HEK293T (cell line): ENCODE measurements around the gene CHCHD3.
"Not testable (repeated sequence)": the region's sequence is repeated elsewhere in the genome, so short reads cannot be mapped to it uniquely, and the experiment has no call there.

ENCODE experiments used
- CTCF ChIA-PET: fragments of 350-600 bp; formaldehyde crosslinking; extraction: SDS; loops from one replicate; lab custom pipeline; 2021; ENCODE audit warnings: antibody characterized with exemption, inconsistent platforms; lab: Yijun Ruan, JAX
- POLR2A ChIA-PET: fragments of 350-600 bp; formaldehyde crosslinking; extraction: SDS; loops from one replicate; lab custom pipeline; 2020; ENCODE audit warnings: antibody characterized with exemption, inconsistent platforms; lab: Yijun Ruan, JAX
- DNase-seq: peaks from one replicate; pipeline ENCODE4 v3.0.0; 2012; ENCODE audit warnings: mixed read lengths; ENCODE audit errors: extremely low spot score
- ARNT ChIP-seq: fragments of 450-650 bp; IDR thresholded peaks from 2 replicates; pipeline ENCODE4 v1.6.1; 2017; ENCODE audit warnings: mild to moderate bottlenecking
- BHLHE40 ChIP-seq: fragments of 450-650 bp; IDR thresholded peaks from 2 replicates; pipeline ENCODE4 v1.6.1; 2016; ENCODE audit warnings: mild to moderate bottlenecking, moderate library complexity, borderline replicate concordance
- CTBP1 ChIP-seq: fragments of 450-650 bp; IDR thresholded peaks from 2 replicates; pipeline ENCODE4 v1.6.1; 2016; ENCODE audit warnings: borderline replicate concordance
- ELF4 ChIP-seq: fragments of 450-650 bp; IDR thresholded peaks from 2 replicates; pipeline ENCODE4 v1.6.1; 2017; ENCODE audit warnings: antibody characterized with exemption
- FOXA1 ChIP-seq: fragments of 450-650 bp; IDR thresholded peaks from 2 replicates; pipeline ENCODE4 v1.6.1; 2016; ENCODE audit warnings: mild to moderate bottlenecking
- FOXK2 ChIP-seq: fragments of 450-650 bp; IDR thresholded peaks from 2 replicates; pipeline ENCODE4 v1.6.1; 2016; ENCODE audit warnings: mild to moderate bottlenecking
- FOXM1 ChIP-seq: fragments of 450-650 bp; IDR thresholded peaks from 2 replicates; pipeline ENCODE4 v1.6.1; 2017; ENCODE audit warnings: mild to moderate bottlenecking, borderline replicate concordance
- HDGF ChIP-seq: fragments of 450-650 bp; IDR thresholded peaks from 2 replicates; pipeline ENCODE4 v1.6.1; 2017; ENCODE audit warnings: antibody characterized with exemption, borderline replicate concordance
- L3MBTL2 ChIP-seq: fragments of 450-650 bp; conservative IDR thresholded peaks from 2 replicates; pipeline ENCODE4 v1.6.1; 2016; ENCODE audit warnings: mild to moderate bottlenecking
- LEF1 ChIP-seq: fragments of 450-650 bp; IDR thresholded peaks from 2 replicates; pipeline ENCODE4 v1.6.1; 2017; ENCODE audit warnings: mild to moderate bottlenecking, borderline replicate concordance
- NFRKB ChIP-seq: fragments of 450-650 bp; IDR thresholded peaks from 2 replicates; pipeline ENCODE4 v1.6.1; 2016; ENCODE audit warnings: mild to moderate bottlenecking, moderate library complexity
- SP1 ChIP-seq: fragments of 450-650 bp; IDR thresholded peaks from 2 replicates; pipeline ENCODE4 v1.6.1; 2017
- SUZ12 ChIP-seq: fragments of 450-650 bp; IDR thresholded peaks from 2 replicates; pipeline ENCODE4 v1.6.1; 2016; ENCODE audit warnings: mild to moderate bottlenecking
- TARDBP ChIP-seq: fragments of 450-650 bp; IDR thresholded peaks from 2 replicates; pipeline ENCODE4 v1.6.1; 2016
- ZNF384 ChIP-seq: fragments of 450-650 bp; IDR thresholded peaks from 2 replicates; pipeline ENCODE4 v1.6.1; 2016
- TF ChIP-seq, protein P1 (sequence below): fragments of 450-650 bp; IDR thresholded peaks from 2 replicates; pipeline ENCODE4 v1.6.1; 2016

Gene CHCHD3

DNA sequence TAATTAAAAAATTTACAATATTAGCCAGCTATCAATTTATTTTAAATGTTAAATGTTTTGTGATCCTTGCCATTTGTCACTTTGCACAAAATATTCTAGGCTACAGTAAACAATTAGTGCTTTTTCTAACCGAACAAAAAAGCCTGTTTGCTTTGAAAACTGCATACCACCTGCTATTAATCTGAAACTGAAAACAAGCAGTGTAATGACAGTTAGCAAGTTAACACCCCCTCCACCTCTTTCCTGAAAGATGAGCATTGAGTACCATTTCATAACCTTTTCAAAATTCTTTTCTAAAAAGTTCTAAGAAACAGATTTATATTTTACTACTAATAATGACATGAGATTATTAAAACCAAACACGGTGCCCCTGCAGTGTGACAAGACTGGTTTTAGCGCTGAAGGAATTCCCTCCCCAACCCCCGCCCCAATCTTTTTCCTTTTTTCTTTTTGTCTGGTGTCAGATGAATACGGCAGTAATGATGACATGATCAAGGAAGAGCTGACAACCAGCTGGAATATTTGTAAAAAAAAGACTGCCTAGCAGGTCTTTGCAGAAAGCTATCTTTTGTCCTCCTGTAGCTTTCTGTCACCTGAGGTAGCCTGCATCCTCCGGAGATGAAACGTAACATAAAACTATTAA is 175.6 kb downstream of the CHCHD3 start:
- TF ChIP-seq, protein P1, sequence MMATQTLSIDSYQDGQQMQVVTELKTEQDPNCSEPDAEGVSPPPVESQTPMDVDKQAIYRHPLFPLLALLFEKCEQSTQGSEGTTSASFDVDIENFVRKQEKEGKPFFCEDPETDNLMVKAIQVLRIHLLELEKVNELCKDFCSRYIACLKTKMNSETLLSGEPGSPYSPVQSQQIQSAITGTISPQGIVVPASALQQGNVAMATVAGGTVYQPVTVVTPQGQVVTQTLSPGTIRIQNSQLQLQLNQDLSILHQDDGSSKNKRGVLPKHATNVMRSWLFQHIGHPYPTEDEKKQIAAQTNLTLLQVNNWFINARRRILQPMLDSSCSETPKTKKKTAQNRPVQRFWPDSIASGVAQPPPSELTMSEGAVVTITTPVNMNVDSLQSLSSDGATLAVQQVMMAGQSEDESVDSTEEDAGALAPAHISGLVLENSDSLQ, result no peak
- no peak for TF ChIP-seq CTBP1
- TF ChIP-seq FOXM1, result no peak
- TF ChIP-seq FOXK2, result no peak
- TF ChIP-seq L3MBTL2, result no peak
- no peak for TF ChIP-seq FOXA1
- no peak for TF ChIP-seq SP1
- no peak for TF ChIP-seq LEF1
- TF ChIP-seq SUZ12, result no peak
- DNase-seq, result no peak
- POLR2A ChIA-PET, result no interaction called here
- CTCF ChIA-PET, result no interaction called here

DNA sequence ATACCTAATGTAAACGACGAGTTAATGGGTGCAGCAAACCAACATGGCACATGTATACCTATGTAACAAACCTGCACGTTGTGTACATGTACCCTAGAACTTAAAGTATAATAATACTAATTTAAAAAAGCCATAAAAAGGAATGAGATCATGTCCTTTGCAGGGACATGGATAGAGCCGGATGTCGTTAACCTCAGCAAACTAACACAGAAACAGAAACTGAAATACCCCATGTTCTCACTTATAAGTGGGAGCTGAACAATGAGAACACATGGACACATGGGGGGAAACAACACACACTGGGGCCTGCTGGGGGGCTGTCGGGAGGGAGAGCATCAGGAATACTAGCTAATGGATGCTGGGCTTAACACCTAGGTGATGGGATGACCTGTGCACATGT is 176.8 kb downstream of the CHCHD3 start:
- CTCF ChIA-PET, POLR2A ChIA-PET, DNase-seq: not testable (repeated sequence)

DNA sequence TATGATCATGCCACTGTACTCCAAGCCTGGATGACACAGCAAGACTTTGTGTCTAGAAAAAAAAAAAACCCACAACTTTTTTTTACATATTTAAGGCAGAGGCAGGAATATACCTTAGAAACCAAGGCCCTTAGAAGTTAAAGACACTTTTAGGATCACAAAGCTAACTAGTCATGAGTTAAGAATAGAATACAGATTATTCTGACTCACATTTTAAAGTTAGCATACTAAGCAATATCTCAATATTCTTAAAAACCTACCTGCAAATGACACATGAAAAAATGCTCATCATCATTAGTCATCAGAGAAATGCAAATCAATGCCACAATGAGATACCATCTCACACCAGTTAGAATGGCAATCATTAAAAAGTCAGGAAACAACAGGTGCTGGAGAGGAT is 177.7 kb downstream of the CHCHD3 start:
- TF ChIP-seq BHLHE40, result no peak
- no peak for TF ChIP-seq SUZ12
- no peak for TF ChIP-seq FOXM1
- no peak for TF ChIP-seq FOXK2
- TF ChIP-seq ELF4, result no peak
- TF ChIP-seq ZNF384, result no peak
- no peak for TF ChIP-seq CTBP1
- no peak for TF ChIP-seq NFRKB
- no peak for TF ChIP-seq L3MBTL2
- no peak for DNase-seq
- ChIA-PET CTCF (no interaction called here), POLR2A (no interaction called here)

DNA sequence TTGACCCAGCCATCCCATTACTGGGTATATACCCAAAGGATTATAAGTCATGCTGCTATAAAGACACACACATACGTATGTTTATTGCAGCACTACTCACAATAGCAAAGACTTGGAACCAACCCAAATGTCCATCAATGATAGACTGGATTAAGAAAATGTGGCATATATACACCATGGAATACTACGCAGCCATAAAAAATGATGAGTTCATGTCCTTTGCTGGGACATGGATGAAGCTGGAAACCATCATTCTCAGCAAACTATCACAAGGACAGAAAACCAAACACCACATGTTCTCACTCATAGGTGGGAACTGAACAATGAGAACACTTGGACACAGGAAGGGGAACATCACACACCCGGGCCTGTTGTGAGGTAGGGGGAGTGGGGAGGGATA is 179.6 kb downstream of the CHCHD3 start:
- CTCF ChIA-PET, POLR2A ChIA-PET, DNase-seq: not testable (repeated sequence)

DNA sequence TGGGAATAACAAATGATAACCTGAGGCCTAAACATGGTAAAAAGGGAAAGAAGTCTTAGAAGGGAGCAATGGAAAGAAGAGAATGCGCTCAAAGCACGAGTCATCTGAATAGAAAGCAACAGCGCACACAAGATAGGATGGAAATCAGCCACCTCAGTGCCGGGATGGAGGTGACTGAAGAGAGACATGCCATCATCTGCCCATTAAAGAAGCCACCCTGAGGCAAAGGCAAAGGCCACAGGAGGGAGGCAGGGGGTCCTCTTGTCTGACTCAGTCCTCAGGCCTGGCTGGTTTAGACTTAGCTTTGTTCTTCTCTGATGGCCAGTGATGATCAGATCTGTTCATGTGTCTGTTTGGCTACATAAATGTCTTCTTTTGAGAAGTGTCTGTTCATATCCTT is 180.6 kb downstream of the CHCHD3 start:
- ChIA-PET CTCF (no interaction called here), POLR2A (no interaction called here)
- DNase-seq, result no peak
- no peak for TF ChIP-seq HDGF
- TF ChIP-seq, protein P1, result no peak
- no peak for TF ChIP-seq FOXM1
- no peak for TF ChIP-seq SP1
- no peak for TF ChIP-seq TARDBP
- no peak for TF ChIP-seq CTBP1
- TF ChIP-seq SUZ12, result no peak
- no peak for TF ChIP-seq LEF1
- TF ChIP-seq ELF4, result no peak
- TF ChIP-seq FOXK2, result no peak
- no peak for TF ChIP-seq NFRKB
- TF ChIP-seq BHLHE40, result no peak

DNA sequence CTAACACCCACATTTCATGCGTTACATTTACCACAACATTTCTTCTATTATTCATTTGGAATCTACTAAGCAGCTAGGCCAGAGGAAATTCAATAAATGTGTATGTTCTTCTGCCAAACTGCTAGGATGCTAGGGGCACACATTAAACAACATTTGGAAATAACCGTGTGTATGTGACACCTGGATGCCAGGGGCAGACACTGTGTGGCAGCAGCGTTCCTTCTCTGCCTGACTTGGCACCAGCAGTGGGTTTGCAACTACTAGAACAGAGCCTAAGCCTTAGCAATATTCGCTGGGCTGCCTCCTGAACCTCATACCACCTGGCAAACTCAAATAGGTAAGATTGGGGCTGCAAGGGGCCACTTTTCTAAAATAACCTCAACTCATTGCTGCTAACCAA is 182.1 kb downstream of the CHCHD3 start:
- CTCF ChIA-PET, result no interaction called here
- no peak for DNase-seq
- POLR2A ChIA-PET, result interaction anchor here (0.5 kb wide), 1 partner anchor 102 kb away, joined by 3 read pairs; no protein-coding TSS in a partner anchor
- TF ChIP-seq ZNF384 (no peak), ELF4 (no peak), HDGF (no peak), ARNT (no peak), FOXK2 (no peak), BHLHE40 (no peak), L3MBTL2 (no peak), NFRKB (no peak), TARDBP (no peak), LEF1 (no peak), CTBP1 (no peak), SUZ12 (no peak)
- TF ChIP-seq, protein P1, result no peak

DNA sequence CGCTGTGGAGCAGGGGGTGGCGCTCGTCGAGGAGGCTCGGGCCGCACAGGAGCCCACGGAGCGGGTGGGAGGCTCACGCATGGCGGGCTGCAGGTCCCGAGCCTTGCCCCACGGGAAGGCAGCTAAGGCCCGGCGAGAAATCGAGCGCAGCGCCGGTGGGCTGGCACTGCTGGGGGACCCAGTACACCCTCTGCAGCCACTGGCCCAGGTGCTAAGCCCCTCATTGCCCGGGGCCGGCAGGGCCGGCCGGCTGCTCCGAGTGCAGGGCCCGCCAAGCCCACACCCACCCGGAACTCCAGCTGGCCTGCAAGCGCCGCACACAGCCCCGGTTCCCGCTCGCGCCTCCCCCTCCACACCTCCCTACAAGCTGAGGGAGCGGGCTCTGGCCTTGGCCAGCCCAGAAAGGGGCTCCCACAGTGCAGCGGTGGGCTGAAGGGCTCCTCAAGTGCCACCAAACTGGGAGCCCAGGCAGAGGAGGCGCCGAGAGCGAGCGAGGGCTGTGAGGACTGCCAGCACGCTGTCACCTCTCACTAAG is 183.2 kb downstream of the CHCHD3 start:
- POLR2A ChIA-PET, result not testable (repeated sequence)

More for the DNA sequence above, 183.2 kb downstream of the CHCHD3 start:
- DNase-seq, CTCF ChIA-PET: not testable (repeated sequence)
